Loucy (cell line): Measurements from ENCODE around the gene HOMER1.

ENCODE experiments used
- EZH2phosphoT487 ChIP-seq: fragments of 200-600 bp; IDR thresholded peaks from 2 replicates; pipeline ENCODE4 v1.6.1; 2018; ENCODE audit warnings: antibody characterized with exemption, mild to moderate bottlenecking, moderate library complexity, borderline replicate concordance
- TF ChIP-seq, protein P1 (sequence below): fragments of 200-600 bp; sonication (generic); conservative IDR thresholded peaks from 2 replicates; pipeline ENCODE4 v1.5.1; 2014; ENCODE audit warnings: mild to moderate bottlenecking, antibody characterized with exemption, low read length

DNA sequence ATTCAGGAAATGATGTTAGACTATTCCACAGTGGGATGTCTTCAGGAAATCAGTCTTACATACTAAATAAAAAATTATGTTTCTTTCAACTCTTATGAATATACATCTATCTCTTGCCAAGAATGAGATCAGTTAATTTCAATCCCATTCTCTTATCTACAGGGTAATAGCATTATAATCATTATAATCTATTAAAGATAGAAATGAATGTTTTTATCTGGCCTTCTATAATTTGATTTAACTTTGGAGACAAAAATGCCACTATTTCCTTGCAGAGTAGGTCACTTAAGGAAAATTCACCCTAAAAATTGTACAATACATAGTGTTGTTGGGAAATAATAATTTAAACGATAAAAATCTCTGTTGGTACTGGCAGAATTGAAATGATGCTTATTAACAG, 96.4 kb downstream of the HOMER1 start:
- TF ChIP-seq, protein P1, sequence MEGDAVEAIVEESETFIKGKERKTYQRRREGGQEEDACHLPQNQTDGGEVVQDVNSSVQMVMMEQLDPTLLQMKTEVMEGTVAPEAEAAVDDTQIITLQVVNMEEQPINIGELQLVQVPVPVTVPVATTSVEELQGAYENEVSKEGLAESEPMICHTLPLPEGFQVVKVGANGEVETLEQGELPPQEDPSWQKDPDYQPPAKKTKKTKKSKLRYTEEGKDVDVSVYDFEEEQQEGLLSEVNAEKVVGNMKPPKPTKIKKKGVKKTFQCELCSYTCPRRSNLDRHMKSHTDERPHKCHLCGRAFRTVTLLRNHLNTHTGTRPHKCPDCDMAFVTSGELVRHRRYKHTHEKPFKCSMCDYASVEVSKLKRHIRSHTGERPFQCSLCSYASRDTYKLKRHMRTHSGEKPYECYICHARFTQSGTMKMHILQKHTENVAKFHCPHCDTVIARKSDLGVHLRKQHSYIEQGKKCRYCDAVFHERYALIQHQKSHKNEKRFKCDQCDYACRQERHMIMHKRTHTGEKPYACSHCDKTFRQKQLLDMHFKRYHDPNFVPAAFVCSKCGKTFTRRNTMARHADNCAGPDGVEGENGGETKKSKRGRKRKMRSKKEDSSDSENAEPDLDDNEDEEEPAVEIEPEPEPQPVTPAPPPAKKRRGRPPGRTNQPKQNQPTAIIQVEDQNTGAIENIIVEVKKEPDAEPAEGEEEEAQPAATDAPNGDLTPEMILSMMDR, result no peak
- no peak for TF ChIP-seq EZH2phosphoT487
